AG09319 (cell line): ENCODE results near the gene TPSB2.
"Not testable (repeated sequence)": the region's sequence is repeated elsewhere in the genome, so short reads cannot be mapped to it uniquely, and the experiment has no call there.

ENCODE experiments used
- DNase-seq: peaks from one replicate; pipeline ENCODE4 v3.0.0-alpha.2; 2010; ENCODE audit warnings: low read depth; ENCODE audit errors: extremely low read depth
- TF ChIP-seq, protein P1 (sequence below): IDR thresholded peaks from 2 replicates; pipeline ENCODE4 v1.5.1; 2011; ENCODE audit warnings: low read depth, mild to moderate bottlenecking, inconsistent platforms, low read length, moderate library complexity

The TPSB2 gene

DNA sequence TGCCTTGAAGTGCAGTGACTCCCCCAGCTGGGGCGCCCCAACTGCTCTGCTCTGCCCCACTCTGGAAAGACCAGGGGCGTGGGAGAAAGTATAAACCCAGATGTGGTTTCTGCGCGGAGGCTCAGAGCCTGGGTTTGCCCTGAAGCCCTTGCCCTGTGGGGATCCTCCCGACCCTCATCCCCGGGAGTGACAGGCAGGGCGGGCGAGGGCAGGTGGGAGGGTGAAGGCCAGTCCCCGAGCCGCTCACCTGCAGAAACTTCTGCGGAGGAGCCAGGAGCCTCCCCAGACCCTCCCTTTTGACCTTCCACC lies 29.7 kb upstream of the TPSB2 start:
- DNase-seq = no peak
- TF ChIP-seq, protein P1, sequence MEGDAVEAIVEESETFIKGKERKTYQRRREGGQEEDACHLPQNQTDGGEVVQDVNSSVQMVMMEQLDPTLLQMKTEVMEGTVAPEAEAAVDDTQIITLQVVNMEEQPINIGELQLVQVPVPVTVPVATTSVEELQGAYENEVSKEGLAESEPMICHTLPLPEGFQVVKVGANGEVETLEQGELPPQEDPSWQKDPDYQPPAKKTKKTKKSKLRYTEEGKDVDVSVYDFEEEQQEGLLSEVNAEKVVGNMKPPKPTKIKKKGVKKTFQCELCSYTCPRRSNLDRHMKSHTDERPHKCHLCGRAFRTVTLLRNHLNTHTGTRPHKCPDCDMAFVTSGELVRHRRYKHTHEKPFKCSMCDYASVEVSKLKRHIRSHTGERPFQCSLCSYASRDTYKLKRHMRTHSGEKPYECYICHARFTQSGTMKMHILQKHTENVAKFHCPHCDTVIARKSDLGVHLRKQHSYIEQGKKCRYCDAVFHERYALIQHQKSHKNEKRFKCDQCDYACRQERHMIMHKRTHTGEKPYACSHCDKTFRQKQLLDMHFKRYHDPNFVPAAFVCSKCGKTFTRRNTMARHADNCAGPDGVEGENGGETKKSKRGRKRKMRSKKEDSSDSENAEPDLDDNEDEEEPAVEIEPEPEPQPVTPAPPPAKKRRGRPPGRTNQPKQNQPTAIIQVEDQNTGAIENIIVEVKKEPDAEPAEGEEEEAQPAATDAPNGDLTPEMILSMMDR = no peak

DNA sequence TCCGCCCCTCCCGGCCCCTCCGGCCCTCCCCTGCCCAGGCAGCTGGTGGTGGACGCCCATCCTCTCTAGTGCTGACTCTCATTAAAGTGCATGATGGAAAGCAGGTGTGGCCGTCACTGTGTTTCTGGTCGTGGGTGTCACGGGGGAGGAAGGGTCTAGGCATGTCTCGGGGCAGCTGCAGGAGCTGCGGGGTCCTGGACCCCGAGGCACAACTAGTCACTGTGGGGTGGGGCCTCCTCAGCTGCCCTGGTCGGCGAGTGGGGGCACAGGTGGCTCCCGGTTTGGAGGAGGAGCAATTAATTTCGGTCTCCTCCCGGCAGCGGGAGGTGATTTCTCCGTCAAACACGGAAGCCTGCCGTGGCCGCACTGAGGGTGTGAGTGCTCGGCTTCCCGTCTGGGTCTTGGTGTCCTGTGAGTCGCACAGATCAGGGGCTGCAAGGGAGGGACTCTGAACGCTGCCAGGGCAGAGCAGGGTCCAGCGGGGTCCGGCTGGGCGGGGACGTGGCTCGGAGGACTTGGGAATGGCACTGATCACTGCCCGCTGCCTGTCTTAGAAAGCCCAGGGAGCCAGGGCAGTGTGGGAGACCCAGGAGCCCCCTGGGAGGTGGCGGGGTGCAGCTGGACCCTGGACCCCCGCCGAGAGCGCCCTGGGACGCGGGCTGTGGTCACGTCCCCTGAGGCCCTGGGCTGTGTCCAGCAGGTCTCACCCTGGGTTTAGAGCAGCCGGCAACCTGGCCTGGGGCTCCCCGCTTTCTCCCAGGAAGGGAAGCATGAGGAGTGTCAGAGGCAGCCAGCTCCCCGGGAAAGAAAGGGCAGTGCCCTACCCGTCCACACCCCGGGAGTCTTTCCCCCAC lies 29.1 kb upstream of the TPSB2 start:
- no peak for DNase-seq
- TF ChIP-seq, protein P1 = no peak

- TF ChIP-seq, protein P1 = no peak
- DNase-seq = no peak
Observed at GRCh38 chr16:1258225-1258600, 28.2 kb upstream of the TPSB2 start.

DNA sequence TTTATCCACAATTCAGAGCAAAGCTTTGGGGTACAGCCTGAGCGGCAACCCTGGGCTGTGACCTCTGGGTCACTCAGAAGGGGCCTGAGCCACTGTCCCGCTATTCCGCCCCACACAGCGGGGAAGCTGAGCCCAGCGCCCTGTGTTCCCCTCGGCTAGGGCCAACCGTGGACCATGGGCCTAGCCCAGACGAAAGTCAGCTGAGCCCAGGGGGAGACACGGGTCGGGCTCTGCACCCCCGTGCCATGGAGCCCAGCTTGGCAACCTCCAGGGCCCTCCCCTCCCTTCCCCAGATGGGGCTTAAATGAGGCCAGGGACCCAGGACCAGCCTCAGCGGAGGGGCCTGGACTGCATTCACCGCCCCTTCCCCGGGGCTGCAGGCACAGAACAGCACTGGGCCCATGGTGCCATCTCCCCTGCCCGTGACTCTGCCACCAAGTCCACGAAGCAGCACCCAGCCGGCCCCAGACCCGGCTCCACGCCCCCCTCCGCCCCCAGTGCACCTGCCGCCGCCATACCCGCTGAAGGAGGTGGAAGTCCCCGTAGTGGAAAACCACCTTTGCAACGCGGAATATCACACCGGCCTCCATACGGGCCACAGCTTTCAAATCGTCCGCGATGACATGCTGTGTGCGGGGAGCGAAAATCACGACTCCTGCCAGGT lies 27.7 kb upstream of the TPSB2 start:
- TF ChIP-seq, protein P1 = no peak
- no peak for DNase-seq

DNA sequence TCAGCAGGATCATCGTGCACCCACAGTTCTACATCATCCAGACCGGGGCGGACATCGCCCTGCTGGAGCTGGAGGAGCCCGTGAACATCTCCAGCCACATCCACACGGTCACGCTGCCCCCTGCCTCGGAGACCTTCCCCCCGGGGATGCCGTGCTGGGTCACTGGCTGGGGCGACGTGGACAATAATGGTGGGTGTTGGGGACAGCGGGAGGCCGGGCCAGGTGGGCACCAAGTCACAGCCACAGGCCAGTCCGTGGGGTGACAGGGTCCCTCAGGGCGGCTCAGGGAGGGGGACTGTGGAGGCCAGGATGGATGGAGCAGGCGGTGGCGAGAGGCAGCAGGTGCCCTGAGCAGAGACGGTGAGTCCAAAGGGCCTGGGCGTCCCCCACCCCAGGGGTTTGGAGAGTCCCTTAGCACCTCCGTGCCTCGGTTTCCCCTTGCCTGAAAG lies 26.9 kb upstream of the TPSB2 start:
- no peak for DNase-seq
- TF ChIP-seq, protein P1 = no peak

DNA sequence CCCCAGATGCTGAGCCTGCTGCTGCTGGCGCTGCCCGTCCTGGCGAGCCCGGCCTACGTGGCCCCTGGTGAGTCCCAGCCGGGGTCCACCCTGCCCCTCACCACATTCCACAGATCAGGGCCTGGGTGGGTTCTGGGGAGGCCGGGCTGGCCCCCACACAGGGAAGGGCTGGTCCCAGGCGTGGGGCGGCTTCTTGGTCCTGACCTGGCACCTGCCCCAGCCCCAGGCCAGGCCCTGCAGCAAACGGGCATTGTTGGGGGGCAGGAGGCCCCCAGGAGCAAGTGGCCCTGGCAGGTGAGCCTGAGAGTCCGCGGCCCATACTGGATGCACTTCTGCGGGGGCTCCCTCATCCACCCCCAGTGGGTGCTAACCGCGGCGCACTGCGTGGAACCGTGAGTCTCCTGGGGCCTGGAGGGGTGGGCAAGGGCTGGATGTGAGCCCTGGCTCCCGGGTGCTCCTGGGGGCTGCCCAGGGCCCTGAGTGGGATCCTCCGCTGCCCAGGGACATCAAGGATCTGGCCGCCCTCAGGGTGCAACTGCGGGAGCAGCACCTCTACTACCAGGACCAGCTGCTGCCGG lies 26.4 kb upstream of the TPSB2 start:
- not testable (repeated sequence) for DNase-seq

GRCh38 chr16:1255276-1256122 lies 25.5 kb upstream of the TPSB2 start, which contains the start of gene TPSD1:
Gene TPSD1, plus strand, starts transcription at chr16:1256069. Its CDS starts 212 bp downstream, at chr16:1256281.
- DNase-seq = not testable (repeated sequence)

GRCh38 chr16:1254821-1255220 lies 24.8 kb upstream of the TPSB2 start:
- not testable (repeated sequence) for DNase-seq

DNA sequence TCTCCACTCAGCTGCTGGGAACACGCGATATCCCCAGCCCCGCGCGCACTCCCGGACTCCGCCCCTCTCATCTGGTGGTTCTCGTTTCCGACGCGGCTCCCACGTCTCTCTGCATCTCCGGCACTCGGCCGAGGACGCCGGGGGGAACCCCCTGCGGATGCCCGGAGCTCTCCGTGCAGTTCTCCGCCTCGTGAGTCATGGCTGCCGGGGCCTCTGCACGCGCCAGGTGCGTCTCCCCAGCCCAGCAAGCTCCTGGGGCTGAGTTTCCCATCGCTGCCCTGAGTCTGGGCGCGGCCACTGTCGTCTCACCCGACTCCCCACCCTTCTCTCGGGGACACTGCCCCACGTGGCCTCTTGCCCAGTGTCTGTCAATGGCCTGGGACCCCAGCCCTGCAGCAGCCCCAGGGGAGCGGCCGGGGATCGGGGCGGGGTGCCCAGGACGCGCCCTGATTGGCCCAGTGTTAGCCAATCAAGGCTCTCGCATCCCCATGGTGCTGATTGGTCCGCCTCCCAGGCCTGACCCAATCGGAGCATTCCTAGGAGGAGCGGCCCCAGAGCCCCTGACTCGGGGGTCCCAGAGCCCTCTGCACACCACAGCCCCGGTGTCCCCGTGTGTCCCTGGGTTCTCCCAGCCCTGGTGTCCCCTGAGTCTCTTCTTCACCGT lies 23.8 kb upstream of the TPSB2 start:
- DNase-seq = not testable (repeated sequence)

DNA sequence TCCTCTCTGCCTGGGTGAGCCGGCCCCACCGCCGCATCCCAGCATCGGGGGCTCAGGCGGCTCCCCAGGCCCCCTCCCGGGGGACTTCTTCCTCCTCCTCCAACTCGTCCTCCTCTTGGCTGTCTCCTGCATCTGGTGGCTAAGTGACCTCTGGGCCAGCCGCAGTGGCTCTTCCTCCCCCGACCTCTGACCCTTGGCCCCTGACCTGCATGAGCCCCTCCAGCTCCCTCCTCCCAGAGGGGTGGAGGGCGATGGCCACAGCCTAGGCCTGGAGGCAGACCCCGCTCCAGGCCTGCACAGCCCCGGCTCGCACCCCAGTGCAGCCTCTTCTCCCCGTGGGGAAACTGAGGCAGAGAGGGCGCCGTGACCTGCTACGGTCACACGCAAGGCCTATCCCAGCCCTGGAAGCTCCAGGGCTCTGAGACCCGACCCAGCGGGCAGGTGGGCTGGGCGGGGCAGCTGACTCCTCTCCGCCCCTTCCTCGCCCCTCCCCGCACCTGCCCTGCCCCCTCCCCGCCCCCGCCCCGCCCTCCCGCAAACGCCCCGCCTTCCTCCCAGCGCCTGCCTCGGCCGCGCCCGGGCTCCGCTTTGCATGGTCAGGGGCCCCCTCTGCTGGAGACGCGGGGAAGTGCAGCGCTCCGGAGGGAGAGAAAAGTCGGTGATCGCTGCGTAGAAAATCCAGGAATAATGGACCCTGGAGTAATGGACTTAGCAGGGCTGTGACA lies 19.2 kb upstream of the TPSB2 start:
- not testable (repeated sequence) for DNase-seq

GRCh38 chr16:1247903-1248537 lies 18.0 kb upstream of the TPSB2 start:
- DNase-seq = not testable (repeated sequence)
